NCI-H1417 (cell line): ENCODE data around the gene ALK.

ENCODE experiments used
- DNase-seq, 3 experiments: peaks; one replicate each; lab custom pipeline; 2025; lab: John Stamatoyannopoulos, UW

Gene ALK

GRCh38 chr2:29323301-29323700 is 598.1 kb downstream of the ALK start:
- DNase-seq: no peak

- DNase-seq: no peak
Measured at GRCh38 chr2:29322011-29322410, 599.4 kb downstream of the ALK start.

GRCh38 chr2:29317801-29318485 is 603.4 kb downstream of the ALK start:
- DNase-seq: no peak

- DNase-seq: no peak
Measured at GRCh38 chr2:29317077-29317517, 604.3 kb downstream of the ALK start.

- peak in 1 of 3 experiments; percentile 71 for DNase-seq
Measured at GRCh38 chr2:29314816-29315571, 606.4 kb downstream of the ALK start.

GRCh38 chr2:29311458-29311857 is 609.9 kb downstream of the ALK start:
- peak in 1 of 3 experiments; percentile 17 for DNase-seq

- peak in 1 of 3 experiments; percentile 62 for DNase-seq
Measured at GRCh38 chr2:29310650-29311348, 610.6 kb downstream of the ALK start.

- DNase-seq: peak; percentile 50 to 83 (median 67)
Measured at GRCh38 chr2:29309090-29310029, 612.0 kb downstream of the ALK start.

GRCh38 chr2:29308366-29308765 is 613.0 kb downstream of the ALK start:
- DNase-seq: no peak

GRCh38 chr2:29307519-29307918 is 613.9 kb downstream of the ALK start:
- no peak for DNase-seq

GRCh38 chr2:29305762-29306161 is 615.6 kb downstream of the ALK start:
- no peak for DNase-seq

GRCh38 chr2:29304399-29305060 is 616.9 kb downstream of the ALK start:
- DNase-seq: peak in 1 of 3 experiments; percentile 12

- DNase-seq: no peak
Measured at GRCh38 chr2:29296585-29296984, 624.8 kb downstream of the ALK start.

- DNase-seq: peak; percentile 22 to 76 (median 75)
Measured at GRCh38 chr2:29295845-29296244, 625.5 kb downstream of the ALK start.

GRCh38 chr2:29293830-29294438 is 627.5 kb downstream of the ALK start:
- no peak for DNase-seq

- DNase-seq: peak in 2 of 3 experiments; percentile 28 to 63
Measured at GRCh38 chr2:29290293-29291047, 630.9 kb downstream of the ALK start.

- no peak for DNase-seq
Measured at GRCh38 chr2:29284671-29285070, 636.7 kb downstream of the ALK start.

GRCh38 chr2:29281916-29282247 is 639.5 kb downstream of the ALK start:
- no peak for DNase-seq

GRCh38 chr2:29281086-29281915 is 640.1 kb downstream of the ALK start:
- DNase-seq: peak; percentile 76 to 95 (median 89)
